C4-2B (cell line): Measurements from ENCODE around the gene HEATR5A.

Source experiments
- CTCF ChIP-seq: fragments of 450-650 bp; conservative IDR thresholded peaks from 2 replicates; pipeline ENCODE4 v1.5.1; 2017; ENCODE audit warnings: mild to moderate bottlenecking
- ZFX ChIP-seq: fragments of 450-650 bp; IDR thresholded peaks from 2 replicates; pipeline ENCODE4 v1.6.1; 2017

GRCh38 chr14:31395119-31395518 lies 25.2 kb downstream of the HEATR5A start:
- TF ChIP-seq CTCF (no peak), ZFX (no peak)
